Measurements from ENCODE around the gene C6orf136. TPM values are rescaled to one million over a fixed set of nuclear protein-coding genes. Genes with fewer than 3 reads are reported as not detected.

Gene C6orf136
- total RNA-seq, 1 experiment from 2014 or later = 25.0 TPM

GRCh38 chr6:30700340-30700739 is 53.4 kb downstream of the C6orf136 start:
- H3K36me3 ChIP-seq (ENCODE audit: insufficient read depth, low read length, poor library complexity, severe bottlenecking) = peaks cover 24% of the 10 kb centered on the region
- TF ChIP-seq CTCF (conservative IDR thresholded peaks at IDR 0.05; ENCODE audit: low read depth, low read length) (no peak), EZH2 (IDR thresholded peaks at IDR 0.05; ENCODE audit: borderline replicate concordance, low read depth, low read length, poor library complexity, severe bottlenecking) (no peak)
- ChIA-PET CTCF (no interaction called here), POLR2A (ENCODE audit: low non-redundant PET) (interaction anchor here (0.6 kb wide), 1 partner anchor 36 kb away, joined by 5 read pairs; no protein-coding TSS in a partner anchor)
- DNase-seq (ENCODE audit: low spot score) = no peak
- no peak overlapping the region for H3K27ac ChIP-seq (ENCODE audit: low read depth, low read length, poor library complexity, severe bottlenecking)
- H3K4me3 ChIP-seq (ENCODE audit: low read depth, low read length, poor library complexity, severe bottlenecking) = no peak overlapping the region
- intact Hi-C loops (cut with micrococcal nuclease; ENCODE audit: unreplicated experiment) = no loop called here
- H3K4me1 ChIP-seq (ENCODE audit: insufficient read depth, low read length, poor library complexity, severe bottlenecking) = no peaks in the 10 kb centered on the region
- no TSS peak for BruUV-seq (replicated peaks)
- no peaks in the 10 kb centered on the region for H3K27me3 ChIP-seq (replicated peaks; ENCODE audit: insufficient read depth, low read depth, low read length, poor library complexity)
- H3K9me3 ChIP-seq (ENCODE audit: low read depth, low read length, poor library complexity, severe bottlenecking) = no peaks in the 10 kb centered on the region

Other genes starting within 250 kb of the C6orf136 start
- gene HLA-E, start 157.6 kb upstream of the C6orf136 start, total RNA-seq (2021) = 36.9 and 41.1 TPM in 2 replicates
- gene GNL1, start 90.6 kb upstream of the C6orf136 start, total RNA-seq (2021) = 93.2 and 101 TPM in 2 replicates
- gene PRR3, start 89.8 kb upstream of the C6orf136 start, total RNA-seq (2021) = 49.9 and 53.0 TPM in 2 replicates
- gene ABCF1, start 75.7 kb upstream of the C6orf136 start, total RNA-seq (2021) = 109 and 119 TPM in 2 replicates
- gene PPP1R10, start 29.9 kb upstream of the C6orf136 start, total RNA-seq (2021) = 121 and 129 TPM in 2 replicates
- gene MRPS18B, start 29.3 kb upstream of the C6orf136 start, total RNA-seq (2021) = 70.3 and 70.4 TPM in 2 replicates
- gene ATAT1, start 20.3 kb upstream of the C6orf136 start, total RNA-seq (2021) = 31.7 and 33.0 TPM in 2 replicates
- 44.7 and 46.4 TPM in 2 replicates for gene DHX16, start 25.9 kb downstream of the C6orf136 start, total RNA-seq (2021)
- 49.3 and 50.3 TPM in 2 replicates for gene PPP1R18, start 39.5 kb downstream of the C6orf136 start, total RNA-seq (2021)
- gene NRM, start 43.9 kb downstream of the C6orf136 start, total RNA-seq (2021) = 49.8 and 54.4 TPM in 2 replicates
- gene MDC1, start 70.1 kb downstream of the C6orf136 start, total RNA-seq (2021) = 52.9 and 53.4 TPM in 2 replicates
- gene TUBB, start 73.2 kb downstream of the C6orf136 start, total RNA-seq (2021) = 1,864 and 1,936 TPM in 2 replicates
- 116 and 120 TPM in 2 replicates for gene FLOT1, start 95.6 kb downstream of the C6orf136 start, total RNA-seq (2021)
- gene IER3, start 97.4 kb downstream of the C6orf136 start, total RNA-seq (2021) = 33.5 and 34.6 TPM in 2 replicates
- 48.0 and 57.9 TPM in 2 replicates for gene DDR1, start 237.4 kb downstream of the C6orf136 start, total RNA-seq (2021)